ENCODE measurements around the gene HEXA.

DNA sequence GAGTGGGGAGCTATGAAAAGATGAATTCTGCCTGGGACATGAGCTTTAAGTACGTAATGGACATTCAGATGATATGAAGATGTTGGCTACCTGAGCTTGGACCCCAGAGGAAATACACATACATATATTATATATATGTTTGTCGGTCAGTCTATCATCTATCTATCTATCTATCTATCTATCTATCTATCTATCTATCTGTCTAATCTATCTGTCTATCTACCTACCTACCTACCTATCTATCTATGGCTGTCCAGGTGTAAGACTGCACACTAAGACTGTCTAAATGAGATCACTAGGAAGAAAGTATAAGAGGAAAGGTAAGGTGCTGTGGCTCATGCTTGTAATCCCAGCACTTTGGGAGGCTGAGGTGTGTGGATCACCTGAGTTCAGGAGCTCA lies 37.7 kb downstream of the HEXA start:
- TF ChIP-seq EZH2phosphoT487 (IDR thresholded peaks at IDR 0.05; ENCODE audit: low read length): no peak
- TF ChIP-seq, protein P1, sequence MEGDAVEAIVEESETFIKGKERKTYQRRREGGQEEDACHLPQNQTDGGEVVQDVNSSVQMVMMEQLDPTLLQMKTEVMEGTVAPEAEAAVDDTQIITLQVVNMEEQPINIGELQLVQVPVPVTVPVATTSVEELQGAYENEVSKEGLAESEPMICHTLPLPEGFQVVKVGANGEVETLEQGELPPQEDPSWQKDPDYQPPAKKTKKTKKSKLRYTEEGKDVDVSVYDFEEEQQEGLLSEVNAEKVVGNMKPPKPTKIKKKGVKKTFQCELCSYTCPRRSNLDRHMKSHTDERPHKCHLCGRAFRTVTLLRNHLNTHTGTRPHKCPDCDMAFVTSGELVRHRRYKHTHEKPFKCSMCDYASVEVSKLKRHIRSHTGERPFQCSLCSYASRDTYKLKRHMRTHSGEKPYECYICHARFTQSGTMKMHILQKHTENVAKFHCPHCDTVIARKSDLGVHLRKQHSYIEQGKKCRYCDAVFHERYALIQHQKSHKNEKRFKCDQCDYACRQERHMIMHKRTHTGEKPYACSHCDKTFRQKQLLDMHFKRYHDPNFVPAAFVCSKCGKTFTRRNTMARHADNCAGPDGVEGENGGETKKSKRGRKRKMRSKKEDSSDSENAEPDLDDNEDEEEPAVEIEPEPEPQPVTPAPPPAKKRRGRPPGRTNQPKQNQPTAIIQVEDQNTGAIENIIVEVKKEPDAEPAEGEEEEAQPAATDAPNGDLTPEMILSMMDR (IDR thresholded peaks at IDR 0.05; ENCODE audit: low read length): no peak
